ENCODE measurements around the gene UST.
A peak's percentile ranks its signal among the peaks of the same experiment; 100 is the strongest.
"Not testable (repeated sequence)": the region's sequence is repeated elsewhere in the genome, so short reads cannot be mapped to it uniquely, and the experiment has no call there.

The UST gene

GRCh38 chr6:149087898-149088297 is 341.1 kb downstream of the UST start:
- no peak for DNase-seq (ENCODE audit: low spot score)

- DNase-seq (ENCODE audit: low spot score): no peak
Observed at GRCh38 chr6:149088361-149088760, 341.5 kb downstream of the UST start.

GRCh38 chr6:149089510-149089909 is 342.7 kb downstream of the UST start:
- DNase-seq (ENCODE audit: low spot score): no peak

- DNase-seq (ENCODE audit: low spot score): no peak
Observed at GRCh38 chr6:149090937-149091336, 344.1 kb downstream of the UST start.

GRCh38 chr6:149093643-149094042 is 346.8 kb downstream of the UST start:
- DNase-seq (ENCODE audit: low spot score): no peak

GRCh38 chr6:149094156-149094555 is 347.3 kb downstream of the UST start:
- DNase-seq (ENCODE audit: low spot score): no peak

GRCh38 chr6:149094934-149095351 is 348.1 kb downstream of the UST start:
- no peak for DNase-seq (ENCODE audit: low spot score)

- DNase-seq (ENCODE audit: low spot score): no peak
Observed at GRCh38 chr6:149095842-149096241, 349.0 kb downstream of the UST start.

- DNase-seq (ENCODE audit: low spot score): no peak
Observed at GRCh38 chr6:149097794-149098193, 351.0 kb downstream of the UST start.

GRCh38 chr6:149098700-149099276 is 352.0 kb downstream of the UST start:
- no peak for DNase-seq (ENCODE audit: low spot score)

GRCh38 chr6:149102324-149102723 is 355.5 kb downstream of the UST start:
- no peak for DNase-seq (ENCODE audit: low spot score)

- DNase-seq (ENCODE audit: low spot score): not testable (repeated sequence)
Observed at GRCh38 chr6:149103950-149104349, 357.1 kb downstream of the UST start.

- DNase-seq (ENCODE audit: low spot score): no peak
Observed at GRCh38 chr6:149107520-149107919, 360.7 kb downstream of the UST start.

- DNase-seq (ENCODE audit: low spot score): no peak
Observed at GRCh38 chr6:149108038-149108748, 361.4 kb downstream of the UST start.

- DNase-seq (ENCODE audit: low spot score): no peak
Observed at GRCh38 chr6:149108749-149109100, 361.9 kb downstream of the UST start.

- no peak for DNase-seq (ENCODE audit: low spot score)
Observed at GRCh38 chr6:149109397-149110070, 362.7 kb downstream of the UST start.

GRCh38 chr6:149111556-149112115 is 364.8 kb downstream of the UST start:
- DNase-seq (ENCODE audit: low spot score): peak; percentile 53

- peak; percentile 28 for DNase-seq (ENCODE audit: low spot score)
Observed at GRCh38 chr6:149112976-149113375, 366.1 kb downstream of the UST start.

GRCh38 chr6:149114167-149114566 is 367.3 kb downstream of the UST start:
- no peak for DNase-seq (ENCODE audit: low spot score)

GRCh38 chr6:149118737-149119653 is 372.2 kb downstream of the UST start:
- no peak for DNase-seq (ENCODE audit: low spot score)

- no peak for DNase-seq (ENCODE audit: low spot score)
Observed at GRCh38 chr6:149122850-149123821, 376.3 kb downstream of the UST start.

All from germinal center (tissue), 1 donor.